Measurements from ENCODE around the gene DRD4.

DRD4 gene

DNA sequence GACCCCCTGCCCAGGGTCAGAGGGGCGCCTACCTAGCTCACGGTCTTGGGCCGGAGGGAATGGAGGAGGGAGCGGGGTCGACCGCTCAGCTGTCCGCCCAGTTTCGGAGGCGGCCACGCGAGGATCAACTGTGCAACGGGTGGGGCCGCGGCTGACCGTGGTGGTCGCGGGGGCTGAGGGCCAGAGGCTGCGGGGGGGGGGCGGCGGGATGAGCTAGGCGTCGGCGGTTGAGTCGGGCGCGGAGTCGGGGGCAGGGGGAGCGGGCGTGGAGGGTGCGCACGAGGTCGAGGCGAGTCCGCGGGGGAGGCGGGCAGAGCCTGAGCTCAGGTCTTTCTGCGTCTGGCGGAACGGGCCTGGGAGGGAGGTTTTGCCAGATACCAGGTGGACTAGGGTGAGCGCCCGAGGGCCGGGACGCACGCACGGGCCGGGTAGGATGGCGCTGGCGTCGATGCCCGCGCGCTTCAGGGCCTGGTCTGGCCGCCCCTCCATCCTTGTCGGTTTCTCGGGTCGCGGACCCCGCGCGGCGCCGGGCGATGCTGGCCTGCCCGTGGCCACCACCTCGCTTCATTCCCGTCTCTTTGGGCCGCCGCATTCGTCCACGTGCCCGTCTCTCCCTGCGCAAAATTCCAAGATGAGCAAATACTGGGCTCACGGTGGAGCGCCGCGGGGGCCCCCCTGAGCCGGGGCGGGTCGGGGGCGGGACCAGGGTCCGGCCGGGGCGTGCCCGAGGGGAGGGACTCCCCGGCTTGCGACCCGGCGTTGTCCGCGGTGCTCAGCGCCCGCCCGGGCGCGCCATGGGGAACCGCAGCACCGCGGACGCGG lies at the start of gene DRD4:
TSS of gene DRD4 (plus strand) at position 759 of the 822 bp plus-strand sequence. CDS start at position 795, 36 bp downstream.
- no peak for DNase-seq (ENCODE audit: low read depth in 2 of 2)

GRCh38 chr11:587546-587945 lies 49.5 kb upstream of the DRD4 start:
- no peak for DNase-seq (ENCODE audit: low read depth in 2 of 2)

DNA sequence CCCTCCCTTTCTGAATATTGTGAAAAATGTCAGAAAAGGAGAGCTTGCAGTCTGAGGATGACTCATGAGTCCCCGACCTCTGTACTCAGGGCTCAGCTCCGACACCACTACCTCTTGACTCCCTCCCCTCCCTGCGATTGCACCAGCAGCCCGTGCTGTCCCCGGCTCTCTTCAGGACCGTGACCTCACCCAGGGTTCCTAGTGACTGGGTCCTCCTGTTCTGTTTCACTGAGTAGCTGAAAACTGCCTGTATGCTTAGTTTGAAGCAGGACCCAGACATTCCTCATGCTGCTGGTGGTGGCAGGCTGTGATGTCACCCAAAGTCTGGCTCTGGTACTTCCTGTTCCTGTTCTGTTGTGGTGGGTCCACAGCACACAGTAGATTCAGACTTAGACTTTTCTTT lies 49.1 kb upstream of the DRD4 start:
- peak; percentile 31 to 39 for DNase-seq (ENCODE audit: low read depth in 2 of 2)

- no peak for DNase-seq (ENCODE audit: low read depth in 2 of 2)
These were observed 47.3 kb upstream of the DRD4 start for GRCh38 chr11:589798-590197.

GRCh38 chr11:590997-591396 lies 46.1 kb upstream of the DRD4 start:
- DNase-seq (ENCODE audit: low read depth in 2 of 2) = no peak

- no peak for DNase-seq (ENCODE audit: low read depth in 2 of 2)
These were observed 44.6 kb upstream of the DRD4 start for GRCh38 chr11:592501-592900.

GRCh38 chr11:592918-593317 lies 44.2 kb upstream of the DRD4 start:
- no peak for DNase-seq (ENCODE audit: low read depth in 2 of 2)

DNA sequence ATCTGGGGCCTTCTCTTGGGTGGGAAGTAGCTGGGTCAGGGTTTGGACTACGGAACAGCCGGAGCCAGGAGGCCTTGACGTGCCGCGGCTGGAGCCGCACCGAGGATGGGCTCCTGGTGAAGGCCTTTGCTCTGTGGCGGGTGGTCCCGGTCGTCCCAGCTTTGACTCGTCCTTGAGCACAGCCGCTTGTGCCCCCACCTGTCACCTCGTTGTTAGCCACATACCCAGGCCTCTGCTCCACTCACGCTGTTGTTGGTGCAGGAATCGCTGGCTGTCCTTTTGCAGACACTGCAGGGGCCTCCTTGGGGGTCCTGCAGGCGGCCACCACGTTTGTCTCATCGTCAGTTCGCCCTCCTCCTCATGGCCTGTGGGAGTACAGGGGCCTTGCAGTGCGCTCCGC lies 43.7 kb upstream of the DRD4 start:
- DNase-seq (ENCODE audit: low read depth in 2 of 2) = no peak

- no peak for DNase-seq (ENCODE audit: low read depth in 2 of 2)
These were observed 41.7 kb upstream of the DRD4 start for GRCh38 chr11:595400-595799.

- DNase-seq (ENCODE audit: low read depth in 2 of 2) = no peak
These were observed 40.7 kb upstream of the DRD4 start for GRCh38 chr11:596374-596773.

DNA sequence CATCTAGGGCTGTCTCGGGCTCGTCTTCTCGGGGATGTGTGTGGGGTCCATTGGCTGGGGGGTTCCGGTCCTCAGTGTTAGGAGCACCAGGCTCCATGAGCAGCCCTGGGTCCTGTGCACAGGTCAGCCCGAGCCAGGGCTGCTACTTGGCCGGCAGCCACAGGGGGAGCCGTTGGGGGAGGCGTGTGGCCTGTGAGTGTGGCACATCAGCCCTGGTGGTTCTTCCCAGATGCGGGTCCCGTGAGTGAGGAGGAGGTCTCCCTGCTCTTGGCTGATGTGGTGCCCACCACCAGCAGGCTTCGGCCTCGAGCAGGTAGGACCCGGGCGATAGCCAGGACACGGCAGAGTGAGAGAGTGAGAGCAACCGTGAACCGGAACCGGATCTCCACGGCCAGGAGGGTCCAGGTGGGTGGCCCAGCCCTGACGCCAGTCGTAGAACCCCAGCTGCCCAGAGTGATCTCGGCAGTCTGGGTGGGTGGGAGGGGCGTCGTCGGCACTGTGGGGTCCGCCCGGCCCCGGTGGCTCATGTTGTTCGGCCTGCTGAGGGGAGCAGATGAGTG lies 39.8 kb upstream of the DRD4 start:
- no peak for DNase-seq (ENCODE audit: low read depth in 2 of 2)

GRCh38 chr11:598005-598680 lies 38.9 kb upstream of the DRD4 start:
- no peak for DNase-seq (ENCODE audit: low read depth in 2 of 2)

- no peak for DNase-seq (ENCODE audit: low read depth in 2 of 2)
These were observed 35.4 kb upstream of the DRD4 start for GRCh38 chr11:601573-602245.

DNA sequence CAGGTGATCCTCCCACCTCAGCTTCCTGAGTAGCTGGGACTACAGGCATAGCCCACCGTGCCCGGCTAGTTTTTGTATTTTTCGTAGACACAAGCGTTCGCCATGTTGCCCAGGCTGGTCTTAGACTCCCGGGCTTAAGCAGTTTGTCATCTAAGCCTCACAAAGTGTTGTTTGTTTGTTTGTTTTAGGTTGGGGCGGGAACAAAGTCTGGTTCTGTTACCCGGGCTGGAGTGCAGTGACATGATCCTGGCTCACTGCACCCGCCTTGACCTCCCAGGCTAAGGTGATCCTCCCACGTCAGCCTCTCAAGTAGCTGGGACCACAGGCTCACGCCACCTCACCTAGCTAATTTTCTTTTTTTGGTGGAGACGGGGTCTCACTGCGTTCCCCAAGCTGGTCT lies 33.9 kb upstream of the DRD4 start:
- no peak for DNase-seq (ENCODE audit: low read depth in 2 of 2)

DNA sequence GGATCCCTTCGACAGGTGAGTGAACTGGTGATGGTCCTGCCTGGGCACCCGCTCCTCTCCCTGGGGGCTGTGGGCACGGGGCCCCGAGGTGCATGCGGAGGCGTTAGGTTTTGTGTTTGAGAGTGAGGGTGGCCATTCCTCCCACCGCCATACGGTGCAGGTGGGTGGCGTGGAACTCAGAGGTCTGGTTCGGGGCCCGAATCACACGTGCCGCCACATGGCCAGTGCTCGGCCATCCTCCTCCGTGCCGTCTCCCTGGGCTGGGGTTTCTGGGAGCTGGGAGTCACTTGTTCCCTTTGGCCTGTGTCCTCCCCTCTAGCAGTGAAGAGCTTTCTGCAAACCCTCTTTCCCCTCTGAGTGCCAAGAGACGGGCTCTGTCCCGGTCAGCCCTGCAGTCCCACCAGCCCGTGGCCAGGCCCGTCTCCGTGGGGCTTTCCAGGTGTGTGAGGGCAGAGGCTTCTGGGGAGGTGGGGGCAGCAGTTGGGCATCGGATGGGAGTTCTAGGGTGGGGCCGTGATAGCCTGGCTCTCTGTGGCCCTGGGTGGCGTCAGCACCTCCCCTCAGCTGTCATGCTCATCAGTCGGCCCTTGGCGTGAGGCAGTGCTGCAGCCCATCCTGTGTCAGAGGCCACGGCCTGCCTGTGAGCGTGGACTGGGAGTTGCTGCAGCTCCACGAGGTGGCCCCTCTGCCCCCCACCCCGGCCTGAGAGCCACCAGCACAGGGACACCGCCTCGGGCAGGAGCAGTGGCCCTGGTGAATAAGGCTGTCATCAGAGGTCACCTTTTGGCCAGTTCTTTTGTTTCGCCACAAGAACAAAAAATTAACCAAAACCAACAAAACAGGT lies 31.6 kb upstream of the DRD4 start:
- no peak for DNase-seq (ENCODE audit: low read depth in 2 of 2)

DNA sequence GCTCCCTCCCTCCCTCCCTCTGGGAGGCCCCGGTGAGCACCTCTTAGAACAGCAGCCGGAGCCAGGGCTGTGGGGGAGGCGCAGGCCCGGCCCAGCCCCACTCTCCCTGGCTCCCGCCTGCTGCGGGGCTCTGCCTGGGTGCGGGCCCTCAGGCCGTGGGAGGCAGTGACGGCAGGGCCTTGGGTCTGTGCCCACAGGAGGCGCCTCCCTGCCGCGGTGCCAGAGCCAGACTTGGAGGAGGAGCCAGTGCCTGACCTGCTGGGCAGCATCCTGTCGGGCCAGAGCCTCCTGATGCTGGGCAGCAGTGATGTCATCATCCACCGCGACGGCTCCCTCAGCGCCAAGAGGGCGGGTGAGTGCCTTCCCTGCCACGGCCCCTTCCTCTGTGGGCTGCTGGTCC lies 30.8 kb upstream of the DRD4 start:
- DNase-seq (ENCODE audit: low read depth in 2 of 2) = no peak

GRCh38 chr11:607020-607780 lies 29.9 kb upstream of the DRD4 start:
- DNase-seq (ENCODE audit: low read depth in 2 of 2) = no peak

GRCh38 chr11:607971-608659 lies 29.0 kb upstream of the DRD4 start:
- DNase-seq (ENCODE audit: low read depth in 2 of 2) = no peak

DNA sequence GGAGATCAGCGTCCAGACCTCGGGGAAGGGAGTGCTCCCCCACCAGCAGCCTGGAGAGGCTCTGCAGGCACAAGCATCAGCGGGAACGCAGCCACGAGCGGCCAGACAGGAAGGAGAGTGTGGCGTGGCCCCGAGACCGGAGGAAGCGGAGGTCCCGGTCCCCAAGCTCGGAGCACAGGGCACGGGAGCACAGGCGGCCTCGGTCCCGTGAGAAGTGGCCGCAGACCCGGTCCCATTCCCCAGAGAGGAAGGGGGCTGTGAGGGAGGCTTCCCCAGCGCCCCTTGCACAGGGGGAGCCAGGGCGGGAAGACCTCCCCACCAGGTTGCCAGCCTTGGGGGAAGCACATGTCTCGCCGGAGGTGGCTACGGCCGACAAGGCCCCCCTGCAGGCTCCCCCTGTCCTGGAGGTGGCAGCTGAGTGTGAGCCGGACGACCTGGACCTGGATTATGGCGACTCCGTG lies 28.2 kb upstream of the DRD4 start:
- DNase-seq (ENCODE audit: low read depth in 2 of 2) = no peak

DNA sequence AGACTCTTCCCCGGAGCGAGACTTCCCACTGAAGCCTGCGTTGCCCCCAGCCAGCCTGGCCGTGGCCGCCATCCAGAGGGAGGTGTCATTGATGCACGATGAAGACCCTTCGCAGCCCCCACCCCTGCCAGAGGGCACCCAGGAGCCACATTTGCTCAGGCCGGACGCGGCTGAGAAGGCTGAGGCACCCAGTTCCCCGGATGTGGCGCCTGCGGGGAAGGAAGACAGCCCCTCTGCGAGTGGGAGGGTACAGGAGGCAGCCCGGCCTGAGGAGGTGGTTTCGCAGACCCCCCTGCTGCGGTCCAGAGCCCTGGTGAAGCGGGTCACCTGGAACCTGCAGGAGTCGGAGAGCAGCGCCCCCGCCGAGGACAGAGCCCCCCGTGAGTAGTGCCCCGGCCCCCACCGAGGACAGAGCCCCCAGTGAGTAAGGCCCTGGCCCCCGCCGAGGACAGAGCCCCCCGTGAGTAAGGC lies 27.7 kb upstream of the DRD4 start:
- no peak for DNase-seq (ENCODE audit: low read depth in 2 of 2)

Data from stimulated activated CD4-positive, alpha-beta T cell treated with anti-CD3 and anti-CD28 coated beads, Interleukin-12 subunit alpha, Interleukin-12 subunit beta, amount 100 ng/mL, for 24 hours (primary cell).